ENCODE data around the gene VAV2.

The VAV2 gene

DNA sequence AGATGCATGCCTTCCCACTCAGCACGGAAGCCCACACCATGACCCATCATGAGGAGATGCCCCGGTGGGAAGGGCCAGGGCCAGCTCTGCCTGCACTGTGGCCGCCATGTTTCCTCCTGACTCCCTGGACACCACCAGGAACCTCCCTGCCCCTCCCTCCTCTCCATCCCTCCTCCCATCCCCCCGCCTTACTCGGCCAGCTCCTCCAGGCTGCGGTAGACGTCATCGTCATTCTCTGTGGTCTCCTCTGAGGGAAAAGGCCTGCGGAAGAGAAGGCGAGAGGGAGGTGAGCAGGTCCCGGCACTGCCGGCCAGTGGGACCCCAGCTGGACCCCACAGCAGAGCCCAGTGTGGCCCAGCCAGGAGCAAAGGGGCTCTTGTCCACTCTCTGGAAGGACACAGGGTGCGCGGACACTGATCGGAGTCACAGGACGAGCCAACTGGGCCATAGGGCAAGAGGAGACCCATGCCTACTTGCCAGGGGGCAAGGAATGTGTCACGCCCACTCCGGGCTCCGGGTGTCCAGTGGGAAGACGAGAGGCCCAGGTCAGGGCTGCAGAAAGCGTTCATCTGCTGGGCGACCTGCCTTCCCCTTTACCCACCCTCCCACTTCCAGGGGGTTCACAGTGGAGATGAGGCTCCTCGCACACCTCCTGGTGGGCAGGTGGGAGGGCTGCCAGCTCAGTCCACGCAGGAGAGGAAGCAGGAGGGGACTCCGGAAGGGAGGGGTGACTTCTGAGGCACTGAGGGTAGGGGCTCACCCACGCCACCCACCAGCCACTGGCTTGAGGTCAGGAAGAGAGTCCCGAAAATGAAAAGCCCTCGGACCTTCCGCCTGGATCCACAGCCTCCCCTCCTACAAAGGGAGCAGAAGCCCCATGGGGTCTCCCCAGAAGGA is 157.8 kb downstream of the VAV2 start:
- DNase-seq (ENCODE audit: low read depth) = no peak

DNA sequence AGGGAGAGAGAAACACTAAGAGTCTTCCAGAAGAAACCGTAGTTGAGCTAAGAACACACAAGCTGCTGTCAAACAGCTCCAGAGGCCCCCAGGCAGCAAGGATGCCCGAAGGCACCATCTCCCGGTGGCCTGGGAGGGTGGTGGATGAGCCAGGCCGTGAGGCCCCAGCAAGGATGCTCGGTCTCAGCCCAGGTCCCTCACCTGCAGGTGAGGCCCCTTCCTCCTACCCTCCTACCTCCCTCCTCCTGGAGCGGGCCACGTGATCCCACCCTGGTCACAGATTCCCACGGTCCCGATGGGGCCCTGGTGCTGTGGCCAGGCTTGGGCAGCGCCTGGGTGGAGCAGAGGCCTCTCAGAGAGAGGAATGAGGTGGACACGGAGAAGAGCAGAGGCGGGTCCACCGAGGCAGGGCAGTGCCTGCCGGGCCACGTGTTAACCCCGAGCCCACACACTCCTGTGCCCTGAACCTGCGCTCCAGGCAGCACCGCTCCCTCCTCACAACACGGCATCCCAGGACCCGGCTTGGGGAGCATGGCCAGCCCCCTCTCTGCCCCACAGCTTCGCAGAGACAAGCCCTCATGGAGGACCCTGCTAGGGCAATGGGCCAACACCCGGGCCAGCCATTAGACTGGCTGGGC is 158.6 kb downstream of the VAV2 start:
- DNase-seq (ENCODE audit: low read depth) = no peak

DNA sequence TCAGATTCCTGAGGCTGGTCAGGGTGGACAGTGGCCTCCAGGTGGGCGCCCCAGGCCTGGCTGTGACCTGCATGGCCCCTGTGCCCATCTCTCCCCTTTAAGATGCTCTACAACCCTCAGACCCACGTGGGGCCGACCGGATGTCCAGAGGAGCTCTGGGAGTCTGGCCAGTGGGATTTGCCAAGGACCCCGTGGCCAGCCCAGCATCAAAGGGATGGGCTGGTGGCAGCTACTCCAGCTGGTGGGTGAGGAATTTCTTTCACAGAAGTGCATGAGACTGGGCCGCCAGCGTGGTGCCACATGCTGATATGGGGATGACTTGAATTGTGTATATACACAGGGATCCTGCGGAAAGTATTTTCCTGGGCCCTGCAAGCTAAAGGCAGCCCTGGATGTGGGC is 159.2 kb downstream of the VAV2 start:
- no peak for DNase-seq (ENCODE audit: low read depth)

DNA sequence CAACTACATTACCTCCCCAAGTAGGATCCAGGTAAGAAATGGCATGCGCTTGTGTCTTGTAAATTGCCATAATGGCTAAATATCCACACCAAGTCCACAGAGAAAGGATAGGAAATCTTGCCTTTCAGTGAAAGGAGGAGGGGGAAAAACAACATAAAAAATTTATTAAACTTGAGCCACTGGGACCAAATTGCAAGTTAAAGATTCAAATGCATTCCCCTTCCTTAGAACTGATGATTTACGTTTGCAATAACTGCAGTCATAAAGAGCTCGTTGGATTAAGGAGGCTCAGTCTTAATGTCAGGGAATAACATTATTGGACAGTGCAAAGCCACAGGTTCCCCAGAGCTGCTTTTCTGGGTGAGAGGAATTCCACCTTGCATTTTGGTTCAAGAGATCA is 161.4 kb downstream of the VAV2 start:
- no peak for DNase-seq (ENCODE audit: low read depth)

DNA sequence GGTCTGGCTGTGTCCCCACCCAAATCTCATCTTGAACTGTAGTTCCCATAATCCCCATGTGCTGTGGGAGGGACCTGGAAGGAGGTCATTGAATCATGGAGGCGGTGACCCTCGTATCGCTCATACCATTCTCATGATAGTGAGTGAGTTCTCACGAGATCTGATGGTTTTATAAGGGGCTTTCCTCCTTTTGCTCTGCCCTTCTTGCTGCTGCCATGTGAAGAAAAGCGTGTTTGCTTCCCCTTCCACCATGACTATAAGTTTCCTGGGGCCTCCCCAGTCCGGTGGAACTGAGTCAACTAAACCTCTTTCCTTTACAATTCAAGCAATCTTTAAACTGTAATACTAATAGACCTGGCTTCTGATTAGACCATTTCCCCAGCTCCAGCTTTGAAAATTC is 161.8 kb downstream of the VAV2 start:
- DNase-seq (ENCODE audit: low read depth) = no peak

DNA sequence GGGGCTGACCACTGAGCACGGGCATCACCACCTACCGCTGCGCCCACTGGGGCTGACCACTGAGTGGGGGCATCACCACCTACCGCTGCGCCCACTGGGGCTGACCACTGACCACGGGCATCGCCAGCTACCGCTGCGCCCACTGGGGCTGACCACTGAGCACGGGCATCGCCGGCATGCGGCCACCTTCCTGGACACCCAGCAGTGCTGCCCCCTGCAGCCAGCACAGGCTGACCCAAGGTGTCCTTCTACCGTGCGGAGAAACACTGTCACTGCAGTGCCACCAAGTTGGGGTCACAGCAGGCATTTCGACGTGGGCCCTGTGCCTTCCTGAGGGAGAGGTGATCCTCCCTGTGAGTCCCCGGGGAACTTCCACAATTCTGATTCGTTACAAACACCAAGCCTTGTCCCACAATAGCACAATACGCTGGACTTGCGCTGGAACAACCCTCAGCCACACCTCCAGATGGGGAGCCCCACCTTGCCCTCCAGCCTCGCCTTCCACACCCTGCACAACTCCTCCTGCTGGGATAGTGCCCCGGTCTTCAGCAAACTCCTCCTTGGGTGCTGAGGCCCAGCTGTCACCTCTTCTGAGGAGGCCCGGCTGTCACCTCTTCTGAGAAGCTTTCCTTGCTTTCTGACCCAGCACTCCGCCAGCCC is 163.7 kb downstream of the VAV2 start:
- no peak for DNase-seq (ENCODE audit: low read depth)

DNA sequence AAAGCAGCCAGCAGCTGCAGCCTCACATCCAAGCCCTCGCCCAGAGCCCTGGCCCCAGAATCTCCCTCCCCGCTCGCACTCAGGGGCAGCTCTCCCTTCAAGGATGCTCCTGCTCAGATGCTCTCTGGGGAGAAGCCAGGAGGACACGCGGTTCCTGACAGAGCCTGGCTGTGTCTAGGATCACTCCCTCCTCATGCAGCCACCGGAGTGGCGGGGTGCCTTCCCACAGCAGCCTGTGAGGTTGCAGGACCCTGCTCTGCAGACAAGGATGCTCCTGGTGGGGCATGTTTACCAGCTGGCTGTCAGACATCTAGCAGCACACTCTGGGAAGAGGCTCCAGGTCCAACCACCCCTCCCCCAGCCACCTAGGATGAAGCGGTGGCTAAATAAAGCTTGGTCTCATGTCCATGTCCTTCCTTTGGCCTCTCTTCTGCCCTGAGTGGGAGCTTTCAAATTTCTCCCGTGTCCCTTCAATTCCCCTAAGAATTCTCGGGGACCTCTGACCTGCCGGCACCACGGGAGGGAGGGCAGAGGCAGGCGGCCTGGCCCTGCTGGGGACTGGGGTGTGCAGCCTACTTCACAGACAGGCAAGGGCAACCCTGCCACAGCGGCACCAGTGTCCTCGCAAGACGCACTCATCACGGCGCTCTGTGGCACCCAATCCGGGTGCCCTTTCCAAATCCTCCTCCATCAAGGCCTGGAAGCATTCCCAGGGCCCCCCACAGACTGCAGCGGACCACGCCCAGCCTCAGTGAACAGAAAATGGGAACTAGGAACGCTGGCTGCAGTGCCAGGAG is 165.6 kb downstream of the VAV2 start:
- no peak for DNase-seq (ENCODE audit: low read depth)

DNA sequence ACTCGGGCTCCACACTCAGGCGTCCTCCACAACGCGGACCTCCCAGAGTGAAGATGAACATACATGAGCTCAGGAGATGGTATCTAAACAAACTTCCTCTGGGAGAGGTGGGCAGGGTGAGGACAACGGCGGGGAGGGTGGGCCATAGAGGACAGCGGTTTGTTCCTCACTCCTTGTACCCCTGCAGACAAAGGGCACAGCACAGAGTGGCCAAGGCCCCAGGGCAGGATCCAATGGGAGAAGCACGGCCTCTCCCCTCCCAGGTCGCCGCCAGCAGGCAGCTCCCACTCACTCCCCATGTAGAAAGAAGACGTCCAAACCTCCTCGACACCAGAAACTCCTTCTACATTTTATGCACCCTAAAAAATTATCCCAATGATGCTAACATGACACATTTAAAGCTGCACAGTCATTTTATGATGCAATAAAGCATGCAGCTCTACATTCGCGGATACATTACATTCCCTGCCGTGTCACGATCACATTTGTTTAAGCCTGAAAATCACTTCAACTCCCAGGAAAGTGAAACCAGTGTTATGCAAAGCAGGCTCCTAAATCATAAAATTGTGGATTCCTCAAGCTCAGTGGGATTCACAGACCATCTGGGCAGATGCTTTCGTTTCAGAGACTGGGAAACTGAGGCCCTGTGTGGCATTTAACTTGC is 166.4 kb downstream of the VAV2 start:
- no peak for DNase-seq (ENCODE audit: low read depth)

DNA sequence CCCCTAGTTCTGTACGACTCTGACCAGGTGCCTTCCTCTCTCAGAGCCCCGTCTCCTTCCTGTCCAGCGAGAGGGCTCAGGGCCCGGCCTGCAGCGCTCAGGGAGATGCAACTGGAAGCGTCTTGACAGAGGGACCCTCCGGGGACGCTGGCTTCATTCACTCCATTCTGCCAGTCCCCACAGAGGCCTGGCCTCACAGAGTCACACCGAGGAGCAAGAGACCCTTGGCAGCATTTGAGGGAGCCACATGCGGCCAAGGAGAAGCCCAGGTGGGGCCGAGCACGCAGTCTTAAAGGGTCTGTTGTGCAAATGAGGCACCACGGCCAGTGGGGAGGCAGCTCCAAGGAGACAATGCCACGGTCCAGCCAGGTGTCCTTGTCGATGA is 167.3 kb downstream of the VAV2 start:
- DNase-seq (ENCODE audit: low read depth) = no peak

DNA sequence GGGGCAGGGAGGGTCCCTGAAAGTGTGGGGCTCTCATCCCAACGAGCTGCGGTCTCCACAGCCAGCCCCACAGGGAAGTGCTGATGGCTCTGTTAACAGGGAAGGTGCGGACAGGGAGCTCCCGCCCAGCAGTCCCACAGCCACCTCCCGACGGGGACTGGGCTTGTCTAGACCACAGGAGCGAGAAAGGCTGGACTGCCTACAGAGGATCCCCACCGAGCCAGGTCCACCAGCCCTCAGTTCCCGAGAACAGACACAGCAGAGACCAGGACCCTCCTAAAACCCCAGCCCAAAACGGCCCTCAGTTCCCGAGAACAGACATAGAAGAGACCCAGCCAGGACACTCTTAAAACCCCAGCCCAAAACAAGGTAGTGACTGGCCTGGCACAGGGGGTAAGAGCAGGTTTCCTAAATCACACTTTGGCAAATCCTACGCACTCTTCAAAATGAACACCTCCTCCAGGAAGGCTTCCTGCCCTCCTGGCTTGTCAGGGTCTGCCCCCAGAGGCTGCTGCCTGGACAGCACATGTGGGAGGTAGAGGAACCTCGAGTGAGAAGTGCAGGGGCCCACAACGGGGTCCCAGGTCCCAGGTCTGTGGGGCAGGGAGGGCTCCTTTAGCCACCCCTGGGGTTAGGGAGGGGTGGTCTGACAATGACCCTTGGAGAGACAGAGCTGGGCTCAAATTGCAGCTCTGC is 167.9 kb downstream of the VAV2 start:
- no peak for DNase-seq (ENCODE audit: low read depth)

DNA sequence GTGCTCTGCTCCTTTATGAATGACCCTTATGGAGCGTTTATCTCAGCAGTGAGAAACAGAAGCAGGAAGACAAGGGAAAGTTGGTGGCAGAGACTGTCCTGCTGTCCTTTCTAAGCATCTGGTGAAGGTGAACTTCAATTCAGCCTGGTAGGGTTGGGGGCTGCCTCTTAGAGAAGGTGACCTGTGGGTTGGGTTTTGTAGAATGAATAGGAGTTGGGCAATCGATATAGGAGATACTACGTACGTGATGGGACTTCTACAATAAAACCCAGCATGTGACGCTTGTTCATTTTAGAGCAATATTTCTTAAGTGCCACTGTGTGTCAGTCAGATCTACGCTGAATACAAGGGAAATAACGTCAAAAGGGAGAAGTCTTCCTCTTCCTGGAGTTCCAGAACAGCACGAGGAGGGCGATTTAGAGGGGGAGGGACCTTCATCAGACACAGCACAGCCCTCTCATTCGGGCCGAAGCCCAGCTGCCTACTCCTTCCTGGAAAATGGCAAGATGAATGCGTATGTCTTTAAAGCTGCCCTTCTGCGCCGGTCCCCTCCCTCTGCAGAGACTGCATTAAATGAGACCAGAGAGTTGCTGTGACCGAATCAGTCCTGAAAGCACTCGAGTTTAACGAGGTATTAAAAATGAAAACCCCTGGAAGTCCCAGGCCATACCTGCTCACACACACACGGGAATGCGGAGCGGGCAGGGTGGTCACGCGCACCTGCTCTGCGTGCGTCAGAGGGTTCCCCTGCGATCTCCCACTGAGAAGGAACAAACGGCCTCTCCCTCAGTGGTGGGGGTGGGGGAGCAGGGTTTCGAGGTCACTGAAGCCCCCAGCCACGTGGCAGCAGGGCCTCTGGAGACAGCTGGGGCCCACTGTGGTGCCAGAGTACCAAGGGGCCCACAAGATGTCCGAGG is 168.7 kb downstream of the VAV2 start:
- no peak for DNase-seq (ENCODE audit: low read depth)

DNA sequence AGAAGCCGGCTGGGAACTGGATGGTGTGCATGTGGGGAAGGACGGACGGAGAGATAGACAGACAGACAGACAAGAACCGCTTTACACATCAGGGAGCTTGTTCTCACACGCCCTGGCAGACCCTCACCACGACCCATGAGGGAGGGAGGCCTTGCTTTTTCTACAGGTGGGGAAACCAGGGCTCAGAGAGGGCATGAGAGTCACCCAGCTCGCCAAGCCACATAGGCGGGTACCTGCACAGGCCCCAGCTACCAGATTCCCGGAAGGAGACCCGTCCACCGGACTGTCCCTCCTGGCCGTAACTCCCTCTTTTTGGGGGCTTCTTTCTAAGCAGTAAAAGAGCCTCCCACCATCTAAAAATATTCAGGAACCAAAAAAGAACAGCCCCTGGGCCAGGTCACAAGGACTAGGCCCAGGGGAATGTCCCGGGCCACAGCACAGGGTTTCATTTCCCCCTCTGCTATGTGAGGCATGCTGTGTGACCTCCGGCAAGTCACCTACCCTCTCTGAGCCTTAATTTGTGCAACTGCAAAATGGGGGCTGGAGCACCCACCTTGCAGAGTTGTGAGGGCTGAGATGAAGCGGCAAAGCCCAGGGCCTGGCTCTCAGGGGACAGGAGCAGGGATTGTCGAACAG is 169.6 kb downstream of the VAV2 start:
- DNase-seq (ENCODE audit: low read depth) = no peak

DNA sequence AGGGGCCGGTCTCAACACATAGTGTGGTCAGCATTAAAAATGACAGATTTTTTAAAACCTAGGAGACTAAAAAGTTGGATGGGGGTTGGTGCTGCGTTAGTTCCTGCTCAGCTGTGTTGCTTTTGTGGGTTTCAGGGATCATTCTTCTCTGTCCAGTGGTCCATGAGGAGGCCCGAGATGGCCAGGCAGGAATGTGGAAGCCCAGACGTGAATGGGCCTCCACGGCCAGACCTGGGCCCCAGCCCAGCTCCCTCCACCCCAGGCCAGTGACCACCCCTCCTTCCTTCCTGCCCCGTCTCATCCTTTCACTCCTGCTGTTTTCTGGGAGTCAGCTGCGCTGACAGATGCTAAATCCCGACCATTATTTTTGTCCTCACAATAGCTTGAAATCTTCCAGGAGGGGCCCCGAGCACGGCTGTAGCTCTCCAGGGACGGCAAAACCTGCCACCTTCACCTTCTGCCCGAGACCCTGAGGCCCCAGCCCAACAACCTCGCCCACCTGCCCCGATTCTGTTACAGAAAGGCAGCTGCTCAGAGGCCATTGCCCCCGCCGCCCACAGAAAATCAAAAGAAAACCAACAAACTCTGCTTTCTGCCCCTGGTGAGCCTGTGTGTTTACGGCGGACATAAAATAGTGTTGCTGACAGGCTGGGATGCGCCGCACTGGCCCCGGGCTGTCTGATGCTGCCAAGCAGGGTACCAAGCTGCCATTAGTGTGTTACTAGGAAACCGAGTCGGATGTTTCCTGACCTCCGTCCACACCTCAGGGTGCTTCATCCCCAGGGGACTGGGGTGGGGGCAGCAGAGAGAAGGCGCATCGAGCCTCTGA is 170.3 kb downstream of the VAV2 start:
- no peak for DNase-seq (ENCODE audit: low read depth)

DNA sequence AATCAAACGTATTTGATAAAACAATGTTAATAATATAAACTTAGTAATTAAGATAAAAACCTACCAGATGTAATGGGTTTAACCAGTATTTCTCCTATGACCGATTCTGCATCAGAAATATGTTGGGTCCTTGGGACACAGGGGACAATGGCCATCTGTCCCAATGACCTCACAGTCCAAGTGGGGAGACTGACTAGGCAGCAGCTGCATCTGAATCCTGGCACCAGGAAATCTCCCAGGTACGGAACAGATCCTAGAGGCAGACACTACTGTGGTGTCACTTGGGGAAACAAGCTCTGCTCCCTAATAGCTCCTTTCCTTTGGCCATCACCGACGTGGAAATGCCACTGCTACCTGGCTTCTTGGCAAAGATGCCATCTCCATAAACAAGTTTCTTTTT is 172.2 kb downstream of the VAV2 start:
- no peak for DNase-seq (ENCODE audit: low read depth)

DNA sequence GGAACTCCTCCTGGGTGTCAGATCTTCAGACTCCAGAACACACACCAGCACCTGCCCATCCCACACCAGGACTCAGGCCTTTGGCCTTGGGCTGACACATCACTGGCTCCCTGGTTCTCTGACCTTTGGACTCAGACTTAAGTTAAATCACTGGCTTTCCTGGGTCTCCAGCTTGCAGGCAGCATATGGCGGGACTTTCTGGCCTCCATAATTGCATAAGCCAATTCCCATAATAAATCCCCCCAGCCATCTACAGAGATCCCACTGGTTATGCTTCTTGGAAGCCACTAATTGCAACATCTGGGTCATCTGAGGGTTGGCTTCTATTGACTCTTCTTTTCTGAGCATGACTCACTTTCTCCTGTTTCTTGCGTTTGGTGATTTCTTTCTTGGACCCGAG is 173.7 kb downstream of the VAV2 start:
- DNase-seq (ENCODE audit: low read depth) = no peak

DNA sequence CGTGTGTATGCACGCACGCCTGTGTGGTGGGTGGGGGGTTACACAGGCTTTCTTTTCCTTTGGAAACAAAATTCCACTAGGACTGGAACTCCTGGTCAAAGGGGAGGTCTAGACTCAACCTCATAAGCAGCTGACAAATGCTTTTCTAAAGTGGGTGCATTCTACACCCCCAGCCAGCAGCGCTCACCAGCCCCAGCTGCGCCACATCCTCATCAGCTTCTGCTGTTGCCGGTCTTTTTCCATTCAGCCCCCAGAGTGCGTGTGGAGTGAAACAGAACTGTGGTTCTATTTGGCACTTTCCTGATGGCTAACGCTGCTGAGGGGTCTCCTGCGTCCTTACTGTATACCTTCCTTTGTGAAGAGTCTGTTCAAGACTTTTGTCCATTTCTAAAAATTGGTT is 176.3 kb downstream of the VAV2 start:
- DNase-seq (ENCODE audit: low read depth) = no peak

DNA sequence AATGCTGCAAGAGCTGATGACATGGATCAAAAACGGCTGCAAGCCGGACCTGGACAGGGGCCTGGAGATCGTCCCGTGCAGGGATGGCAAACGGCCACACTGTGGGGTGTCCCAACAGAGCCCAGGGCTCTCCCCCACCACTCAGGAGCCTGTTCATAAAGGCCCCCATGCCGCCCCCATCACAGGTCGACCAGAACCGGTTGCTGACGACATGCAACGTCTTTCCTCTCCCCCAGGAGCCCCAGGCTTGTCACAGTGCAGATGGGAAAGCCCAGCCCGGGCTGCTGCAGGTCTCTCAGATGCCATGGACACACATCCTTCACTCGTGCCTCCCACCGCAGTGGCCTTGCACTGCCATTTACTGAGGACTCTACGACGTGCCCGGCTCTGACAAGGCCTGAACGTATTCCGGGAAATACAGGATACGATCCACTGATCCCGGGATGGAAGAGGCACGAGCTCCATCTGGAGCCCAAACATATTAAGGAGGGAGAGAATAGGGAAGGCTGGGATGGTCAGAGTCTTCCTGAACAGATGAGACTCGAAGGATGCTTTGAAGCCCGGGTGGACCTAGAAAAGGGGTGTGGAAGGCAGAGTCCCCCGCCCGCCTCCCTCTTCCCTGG is 177.4 kb downstream of the VAV2 start:
- DNase-seq (ENCODE audit: low read depth) = no peak
